Kidney (tissue), 14 donors: ENCODE measurements around the gene ACKR3. TPM values are rescaled to one million over a fixed set of nuclear protein-coding genes. Genes with fewer than 3 reads are reported as not detected.

ENCODE experiments used
- DNase-seq, 5 donors: peaks; one replicate each; pipeline ENCODE4 v3.0.0-alpha.2; 2013 to 2020
- FAIRE-seq: peaks from 2 replicates; lab custom pipeline; 2012; peaks lifted over from hg19 to GRCh38; lab: Jason Lieb, UNC
- H3K27ac ChIP-seq, 2 donors: one replicate each; pipeline ENCODE4 v1.7.0; 2013; ENCODE audit warnings: low read depth in 2 of 2, low read length in 2 of 2, inconsistent platforms in 1 of 2
- H3K27me3 ChIP-seq: one replicate; pipeline ENCODE4 v1.7.1; 2013; ENCODE audit warnings: low read length, inconsistent platforms; ENCODE audit not compliant: control insufficient read depth, insufficient read depth
- H3K36me3 ChIP-seq, 3 donors: one replicate each; pipeline versions ENCODE4 v1.7.0 to v1.7.1; 2013; ENCODE audit warnings: low read length in 3 of 3, control low read depth in 1 of 3, inconsistent platforms in 1 of 3; ENCODE audit not compliant: insufficient read depth in 3 of 3, control insufficient read depth in 2 of 3
- H3K4me1 ChIP-seq, 3 donors: one replicate each; pipeline versions ENCODE4 v1.7.0 to v1.7.1; 2013; ENCODE audit warnings: low read length in 3 of 3, inconsistent platforms in 1 of 3, low read depth in 1 of 3; ENCODE audit not compliant: control insufficient read depth in 2 of 3, insufficient read depth in 2 of 3
- H3K4me3 ChIP-seq, 3 donors: one replicate each; pipeline versions ENCODE4 v1.7.0 to v1.8.1; 2013; ENCODE audit warnings: low read length in 3 of 3, control low read depth in 1 of 3, inconsistent platforms in 1 of 3
- H3K9ac ChIP-seq, 3 donors: one replicate each; pipeline versions ENCODE4 v1.7.0 to v1.7.1; 2013; ENCODE audit warnings: low read length in 3 of 3, control low read depth in 1 of 3, inconsistent platforms in 1 of 3
- H3K9me3 ChIP-seq, 3 donors: one replicate each; pipeline versions ENCODE4 v1.7.0 to v1.7.1; 2013; ENCODE audit warnings: low read length in 3 of 3, control low read depth in 1 of 3, inconsistent platforms in 1 of 3; ENCODE audit not compliant: control insufficient read depth in 2 of 3, insufficient read depth in 1 of 3
- CTCF ChIP-seq: IDR thresholded peaks from 3 replicates; pipeline ENCODE4 v1.5.1; 2012; ENCODE audit warnings: mild to moderate bottlenecking, moderate library complexity, borderline replicate concordance; ENCODE audit not compliant: insufficient read depth; ENCODE audit errors: extremely low read depth
- intact Hi-C: fragments of 100-400 bp; cut with DNase I; formaldehyde crosslinking; loops from one replicate; pipeline ENCODE4 v1.11.1; 2022
- polyA plus RNA-seq: library from polyadenylated mRNA; stranded (reverse); fragments of 350-450 nt; fragmentation: Illumina TruSeq; extraction: RNeasy Lipid Tissue Mini Kit (QIAGEN cat#74804); gene quantifications from one replicate; pipeline ENCODE4 v1.2.3, GENCODE V29; 2014; ENCODE audit warnings: low read depth, low replicate concordance; ENCODE audit not compliant: insufficient read depth
- total RNA-seq: library from RNA; stranded (reverse); fragmentation: NEBNext Ultra II Directional; extraction: Animal tissue kit (Norgen Biotek cat#: 25700); gene quantifications from one replicate; pipeline ENCODE4 v1.2.1, GENCODE V29; 2021
- donor health status: control.
- donor health status: control.
- donor health status: control.
- donor health status: control.
- donor health status: control.
- donor health status: DM: yes; HTN: yes; CAD: no.
- donor health status: Normal renal cell carcinoma (clear cell type).

Gene ACKR3
- total and polyA plus RNA-seq, 2 donors from 2014 or later, result 6.9 to 8.7 TPM

GRCh38 chr2:236599059-236599458, 29.4 kb downstream of the ACKR3 start:
- TF ChIP-seq CTCF, result no peak
- no peak overlapping the region for H3K27ac ChIP-seq
- H3K4me3 ChIP-seq, result no peak overlapping the region
- DNase-seq, result no peak
- no peak overlapping the region for H3K9ac ChIP-seq
- intact Hi-C loops, result no loop called here
- H3K36me3 ChIP-seq, result no peaks in the 10 kb centered on the region
- no peaks in the 10 kb centered on the region for H3K27me3 ChIP-seq
- no peaks in the 10 kb centered on the region for H3K9me3 ChIP-seq
- no peak for FAIRE-seq
- no peaks in the 10 kb centered on the region for H3K4me1 ChIP-seq

GRCh38 chr2:236600158-236600557, 30.5 kb downstream of the ACKR3 start:
- no peak overlapping the region for H3K9ac ChIP-seq
- intact Hi-C loops, result no loop called here
- no peak overlapping the region for H3K4me3 ChIP-seq
- H3K4me1 ChIP-seq, result no peaks in the 10 kb centered on the region
- no peak for FAIRE-seq
- H3K27me3 ChIP-seq, result no peaks in the 10 kb centered on the region
- no peaks in the 10 kb centered on the region for H3K9me3 ChIP-seq
- H3K36me3 ChIP-seq, result no peaks in the 10 kb centered on the region
- no peak overlapping the region for H3K27ac ChIP-seq
- DNase-seq, result no peak
- TF ChIP-seq CTCF, result no peak

- no peak for TF ChIP-seq CTCF
- Histone ChIP-seq H3K4me1 (no peaks in the 10 kb centered on the region), H3K9me3 (no peaks in the 10 kb centered on the region), H3K36me3 (no peaks in the 10 kb centered on the region), H3K4me3 (no peak overlapping the region), H3K27me3 (no peaks in the 10 kb centered on the region), H3K9ac (no peak overlapping the region), H3K27ac (no peak overlapping the region)
- FAIRE-seq (no peak), DNase-seq (peak in 1 of 5 donors; percentile 39)
- intact Hi-C loops, result no loop called here
These were observed 31.3 kb downstream of the ACKR3 start for GRCh38 chr2:236600892-236601291.
